Eye (tissue), 1 donor: ENCODE results near the gene FARS2.

ENCODE experiments used
- DNase-seq: peaks from one replicate; pipeline ENCODE4 v3.0.0-alpha.2; 2015

The FARS2 gene

GRCh38 chr6:5260661-5261544 lies at the start of gene FARS2, which contains the start of gene LYRM4:
Gene FARS2 (plus strand): TSS chr6:5261513.
Gene LYRM4 (minus strand): TSS chr6:5260950. CDS start chr6:5260733, 217 bp downstream.
- peak; percentile 97 for DNase-seq

GRCh38 chr6:5213836-5214235 lies 47.5 kb upstream of the FARS2 start:
- no peak for DNase-seq

- peak; percentile 68 for DNase-seq
Measured at GRCh38 chr6:5214570-5215052, 46.7 kb upstream of the FARS2 start.

DNA sequence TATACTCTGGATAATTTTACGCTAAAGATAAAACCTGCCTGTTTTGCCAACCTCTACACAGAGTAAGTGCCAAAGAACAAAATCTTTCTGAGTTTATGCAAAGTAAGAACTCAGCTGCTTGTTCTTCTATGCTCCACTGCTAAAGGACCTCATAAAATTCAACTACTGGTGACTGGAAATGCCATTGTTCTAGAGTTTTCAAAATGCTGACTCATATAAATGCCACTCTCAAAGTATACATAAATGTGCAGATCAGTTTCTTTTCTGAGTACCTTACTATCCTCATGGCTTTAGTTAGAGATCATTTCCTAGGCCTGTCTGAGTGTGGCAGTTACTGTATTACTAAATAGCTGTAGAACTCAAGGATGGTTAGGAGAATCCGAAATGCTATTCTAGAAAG lies 46.2 kb upstream of the FARS2 start:
- no peak for DNase-seq

DNA sequence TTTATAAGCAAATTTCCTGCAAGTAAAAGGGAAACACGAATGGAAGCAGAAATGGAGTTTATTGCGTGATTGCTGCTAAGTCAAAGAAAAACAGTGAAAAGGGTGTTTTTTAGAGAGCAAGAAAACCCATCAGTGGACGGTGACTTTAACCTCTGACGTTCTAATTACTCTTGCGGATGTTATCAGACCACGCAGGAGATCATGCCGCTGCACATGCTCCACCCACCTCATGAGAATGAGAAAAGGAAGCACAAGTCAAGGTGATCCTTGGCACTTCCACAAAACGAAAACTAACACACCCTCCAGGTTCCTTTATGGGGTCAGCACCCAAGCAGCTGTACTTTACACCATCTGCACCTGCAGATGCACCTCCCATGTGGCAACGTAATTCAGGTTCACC lies 45.5 kb upstream of the FARS2 start:
- no peak for DNase-seq

DNA sequence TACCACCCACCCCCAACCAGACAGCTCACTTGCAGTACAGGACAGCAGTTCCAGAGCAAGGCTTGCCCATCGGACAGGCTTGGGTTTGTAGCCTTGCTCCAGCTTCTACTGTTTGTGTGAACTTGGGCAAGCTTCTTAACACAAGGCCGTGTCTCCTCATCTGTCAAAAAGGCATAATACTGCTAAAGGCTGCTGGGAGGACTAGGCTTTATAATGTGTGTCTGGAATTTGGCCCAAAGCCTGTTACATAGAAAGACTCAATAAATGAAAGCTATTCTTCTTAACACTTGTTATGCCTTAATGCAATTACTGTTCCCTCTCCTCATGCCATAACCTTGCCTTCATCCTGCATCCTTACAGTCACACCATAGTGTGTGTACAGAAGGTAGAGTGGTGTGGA lies 44.0 kb upstream of the FARS2 start:
- DNase-seq = no peak

- peak; percentile 19 for DNase-seq
Measured at GRCh38 chr6:5219011-5219691, 42.2 kb upstream of the FARS2 start.

DNA sequence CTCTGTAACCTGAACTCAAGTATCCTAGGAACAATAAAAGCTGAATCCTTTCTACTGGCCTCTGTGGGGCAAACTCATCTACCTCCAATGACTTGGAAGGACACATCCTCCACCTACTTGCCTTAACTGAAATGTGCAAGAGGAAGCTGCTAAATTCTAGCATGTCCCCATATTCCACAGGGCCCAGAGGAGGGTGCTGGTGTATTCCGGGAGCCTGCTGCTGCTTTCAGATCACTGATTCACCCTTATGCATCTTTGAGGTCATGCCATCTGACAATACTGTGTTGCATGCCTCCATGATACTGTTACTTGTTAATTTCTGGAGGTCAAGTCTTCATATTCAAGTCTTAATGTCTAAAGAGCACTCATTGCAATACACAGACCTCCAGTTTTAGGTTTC lies 40.9 kb upstream of the FARS2 start:
- DNase-seq = no peak

DNA sequence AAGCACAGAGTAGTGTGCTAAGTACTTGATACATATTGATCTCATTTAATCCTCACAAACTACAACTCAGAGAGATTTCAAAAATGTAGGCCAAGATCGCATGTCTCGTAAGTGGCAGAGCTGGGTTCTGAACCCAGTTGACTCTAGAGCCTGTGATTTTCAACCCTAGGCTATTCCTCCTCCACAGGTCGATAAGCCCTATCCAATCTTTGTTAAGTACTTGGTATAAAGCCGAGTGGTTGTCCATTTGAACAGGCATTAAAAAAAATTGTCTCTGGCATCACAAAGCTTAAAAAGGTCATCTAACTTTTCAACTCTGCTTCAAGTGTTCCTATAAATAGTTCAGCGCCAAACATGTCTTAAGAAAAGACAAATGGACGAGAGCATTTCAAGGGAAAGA lies 38.0 kb upstream of the FARS2 start:
- no peak for DNase-seq

GRCh38 chr6:5229356-5229755 lies 32.0 kb upstream of the FARS2 start:
- no peak for DNase-seq

GRCh38 chr6:5230081-5230480 lies 31.2 kb upstream of the FARS2 start:
- no peak for DNase-seq

GRCh38 chr6:5231289-5231688 lies 30.0 kb upstream of the FARS2 start:
- no peak for DNase-seq

DNA sequence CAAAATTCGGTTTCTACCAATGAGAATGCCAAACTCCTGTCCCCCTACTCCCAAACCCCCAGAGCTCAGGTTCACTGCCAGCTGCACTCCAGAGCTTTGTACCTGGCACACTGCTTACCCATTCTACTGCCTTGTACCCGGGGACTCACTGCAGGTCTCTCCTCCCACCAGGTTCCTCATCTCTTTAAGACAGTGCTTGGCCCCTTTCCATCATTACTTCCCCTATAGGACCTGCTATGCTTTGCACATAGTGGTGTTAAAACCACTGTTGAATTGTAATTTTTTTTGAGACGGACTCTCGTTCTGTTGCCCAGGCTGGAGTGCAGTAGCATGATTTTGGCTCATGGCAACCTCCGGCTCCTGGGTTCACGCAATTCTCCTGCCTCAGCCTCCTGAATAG lies 26.4 kb upstream of the FARS2 start:
- DNase-seq = no peak

GRCh38 chr6:5235830-5236229 lies 25.5 kb upstream of the FARS2 start:
- DNase-seq = no peak

GRCh38 chr6:5237805-5238204 lies 23.5 kb upstream of the FARS2 start:
- no peak for DNase-seq

- DNase-seq = no peak
Measured at GRCh38 chr6:5238336-5238735, 23.0 kb upstream of the FARS2 start.

- no peak for DNase-seq
Measured at GRCh38 chr6:5241252-5241651, 20.1 kb upstream of the FARS2 start.

DNA sequence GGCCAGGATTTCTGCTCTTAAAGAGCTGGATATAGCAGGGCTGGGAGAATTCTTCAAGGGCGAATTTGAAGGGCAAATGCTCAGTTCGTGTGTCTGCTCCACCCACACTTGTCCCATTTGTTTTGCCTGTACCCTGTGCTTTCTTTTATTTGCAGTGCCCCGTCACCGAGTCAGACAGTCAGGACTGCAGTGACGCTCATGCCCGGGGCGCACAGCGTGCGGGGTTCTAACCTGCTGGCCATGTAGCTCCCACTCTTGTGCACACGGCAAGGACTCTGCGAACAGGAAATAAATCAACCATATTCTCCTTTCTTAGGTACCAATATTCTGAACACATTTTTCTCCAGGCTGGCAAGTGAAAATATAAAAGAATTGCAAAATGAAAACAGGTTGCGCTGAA lies 18.2 kb upstream of the FARS2 start:
- DNase-seq = no peak

DNA sequence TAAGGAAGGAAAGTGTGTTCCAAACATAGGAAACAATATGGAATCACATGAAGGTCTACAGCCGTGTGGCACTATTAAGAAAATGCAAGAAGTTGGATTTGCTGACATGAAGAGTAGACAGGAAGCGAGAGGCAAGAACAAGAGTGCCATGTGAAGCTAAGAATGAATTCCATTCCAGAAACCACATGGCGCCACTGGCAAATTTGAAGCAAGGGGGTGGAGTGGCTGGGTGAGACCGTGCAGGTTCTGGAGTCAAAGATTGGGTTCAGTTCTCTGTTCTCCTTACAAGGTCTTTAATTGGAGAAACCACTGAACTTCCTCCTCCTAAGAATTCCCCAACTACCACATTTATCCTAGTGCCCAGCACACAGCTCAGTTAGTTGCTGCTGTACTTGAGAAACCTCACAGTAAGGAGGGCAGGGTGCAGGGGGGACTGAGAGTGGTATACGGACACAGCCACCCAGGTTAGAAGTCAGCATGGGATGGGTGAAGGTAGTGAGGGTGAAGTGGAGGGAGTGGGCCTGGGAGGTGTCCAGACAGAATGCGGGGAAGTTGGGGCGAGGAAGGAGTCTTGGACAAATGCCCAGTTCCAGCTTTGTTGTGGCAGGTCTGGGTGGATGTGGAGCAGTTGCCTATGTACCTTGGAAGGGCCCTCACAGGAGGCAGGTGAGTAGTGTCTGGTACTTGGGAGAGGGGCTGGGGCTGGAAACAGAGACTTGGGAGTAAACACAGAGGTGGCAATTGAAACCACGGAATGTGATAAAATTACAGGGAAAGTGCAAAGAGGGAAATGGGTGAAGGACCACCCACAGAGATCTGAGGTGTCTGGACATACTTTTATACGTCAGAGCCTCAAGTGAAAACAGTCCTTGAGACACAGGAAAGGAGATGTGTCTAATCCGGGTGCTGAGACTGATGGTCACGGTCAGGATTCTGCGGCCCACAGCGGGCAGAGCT lies 14.9 kb upstream of the FARS2 start:
- peak; percentile 27 for DNase-seq

GRCh38 chr6:5247201-5247600 lies 14.1 kb upstream of the FARS2 start:
- peak; percentile 67 for DNase-seq

DNA sequence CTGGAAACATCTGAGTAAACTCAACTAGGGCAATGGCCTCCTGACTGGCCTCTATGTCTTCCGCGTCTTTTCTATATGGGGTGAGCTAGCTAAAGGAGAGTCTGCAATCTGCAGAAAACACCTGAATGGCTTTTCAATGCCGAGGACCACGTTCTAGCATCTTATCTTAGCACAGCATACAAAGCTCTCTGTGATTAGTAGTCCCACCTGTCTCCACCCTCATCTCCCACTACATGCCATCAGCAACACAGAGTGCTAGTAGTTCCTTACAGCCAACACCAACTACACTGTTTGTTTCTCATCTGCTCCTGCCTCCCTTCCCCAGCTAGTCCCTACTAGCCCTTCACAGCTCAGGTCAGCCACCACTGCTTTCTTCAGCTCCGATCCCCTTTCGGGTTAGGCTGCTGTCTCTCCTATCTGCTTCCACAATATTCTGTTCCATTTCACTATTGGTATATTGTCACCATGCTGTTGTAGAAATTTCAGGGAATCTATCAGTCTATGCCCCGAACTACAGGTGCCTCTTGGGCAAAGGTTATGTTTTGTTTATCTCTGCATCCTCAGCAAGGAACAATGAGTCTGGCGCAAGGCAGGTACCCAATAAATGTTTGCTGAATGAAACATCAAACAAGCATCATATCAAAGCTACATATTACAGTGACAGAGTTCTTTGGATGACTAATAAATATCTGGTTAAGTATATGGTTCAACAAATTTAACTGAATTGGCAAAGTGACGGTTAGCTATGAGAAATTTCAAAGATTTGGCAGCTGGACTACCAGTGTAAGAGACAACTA lies 12.8 kb upstream of the FARS2 start:
- no peak for DNase-seq
